Measurements from ENCODE around the gene NAV3. TPM values are rescaled to one million over a fixed set of nuclear protein-coding genes. Genes with fewer than 3 reads are reported as not detected.

The NAV3 gene
- total RNA-seq, 1 donor from 2014 or later: 8.1 TPM

GRCh38 chr12:77841521-77841920 lies 10.8 kb downstream of the NAV3 start:
- H3K36me3 Mint-ChIP-seq (ENCODE audit: unreplicated experiment): no peaks in the 10 kb centered on the region
- H3K27me3 Mint-ChIP-seq (ENCODE audit: unreplicated experiment): no peaks in the 10 kb centered on the region
- peaks cover 16% of the 10 kb centered on the region for H3K4me1 Mint-ChIP-seq (ENCODE audit: unreplicated experiment)
- no peak overlapping the region for H3K4me3 Mint-ChIP-seq (ENCODE audit: unreplicated experiment)
- no peak for DNase-seq (ENCODE audit: extremely low spot score, unreplicated experiment)
- H3K9me3 Mint-ChIP-seq (ENCODE audit: unreplicated experiment): peaks cover 5% of the 10 kb centered on the region
- no peak for TF ChIP-seq CTCF (IDR thresholded peaks at IDR 0.05)
- H3K27ac Mint-ChIP-seq (ENCODE audit: unreplicated experiment): no peak overlapping the region

DNA sequence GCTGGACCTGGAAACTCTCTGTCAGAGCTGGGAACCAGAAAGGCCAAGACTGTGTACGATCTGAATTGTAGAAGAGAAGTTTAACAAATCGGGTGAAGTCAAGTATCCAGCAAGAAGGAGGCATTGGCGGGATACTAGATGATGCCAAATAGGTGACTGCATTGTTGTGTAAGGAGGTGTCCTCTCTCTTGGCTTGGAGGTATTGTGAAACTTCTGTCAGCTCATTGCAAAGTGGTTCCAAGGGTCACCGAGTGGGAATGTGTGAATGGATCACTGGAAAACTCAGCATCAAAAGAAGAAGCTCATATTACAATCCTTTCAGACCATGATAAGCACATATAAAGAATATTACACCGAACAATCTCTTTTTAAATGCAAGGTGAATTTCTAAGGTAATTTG lies 11.7 kb downstream of the NAV3 start:
- no peaks in the 10 kb centered on the region for H3K27me3 Mint-ChIP-seq (ENCODE audit: unreplicated experiment)
- no peak for DNase-seq (ENCODE audit: extremely low spot score, unreplicated experiment)
- H3K4me3 Mint-ChIP-seq (ENCODE audit: unreplicated experiment): no peak overlapping the region
- H3K36me3 Mint-ChIP-seq (ENCODE audit: unreplicated experiment): no peaks in the 10 kb centered on the region
- no peak for TF ChIP-seq CTCF (IDR thresholded peaks at IDR 0.05)
- H3K9me3 Mint-ChIP-seq (ENCODE audit: unreplicated experiment): peaks cover 5% of the 10 kb centered on the region
- H3K27ac Mint-ChIP-seq (ENCODE audit: unreplicated experiment): no peak overlapping the region
- H3K4me1 Mint-ChIP-seq (ENCODE audit: unreplicated experiment): peaks cover 23% of the 10 kb centered on the region

GRCh38 chr12:77845831-77846230 lies 15.1 kb downstream of the NAV3 start:
- Mint-ChIP-seq H3K4me1 (ENCODE audit: unreplicated experiment) (peaks cover 29% of the 10 kb centered on the region), H3K4me3 (ENCODE audit: unreplicated experiment) (no peak overlapping the region), H3K27ac (ENCODE audit: unreplicated experiment) (peak overlapping the region; percentile 8), H3K9me3 (ENCODE audit: unreplicated experiment) (peaks cover 5% of the 10 kb centered on the region), H3K27me3 (ENCODE audit: unreplicated experiment) (no peaks in the 10 kb centered on the region), H3K36me3 (ENCODE audit: unreplicated experiment) (no peaks in the 10 kb centered on the region)
- no peak for DNase-seq (ENCODE audit: extremely low spot score, unreplicated experiment)
- no peak for TF ChIP-seq CTCF (IDR thresholded peaks at IDR 0.05)

DNA sequence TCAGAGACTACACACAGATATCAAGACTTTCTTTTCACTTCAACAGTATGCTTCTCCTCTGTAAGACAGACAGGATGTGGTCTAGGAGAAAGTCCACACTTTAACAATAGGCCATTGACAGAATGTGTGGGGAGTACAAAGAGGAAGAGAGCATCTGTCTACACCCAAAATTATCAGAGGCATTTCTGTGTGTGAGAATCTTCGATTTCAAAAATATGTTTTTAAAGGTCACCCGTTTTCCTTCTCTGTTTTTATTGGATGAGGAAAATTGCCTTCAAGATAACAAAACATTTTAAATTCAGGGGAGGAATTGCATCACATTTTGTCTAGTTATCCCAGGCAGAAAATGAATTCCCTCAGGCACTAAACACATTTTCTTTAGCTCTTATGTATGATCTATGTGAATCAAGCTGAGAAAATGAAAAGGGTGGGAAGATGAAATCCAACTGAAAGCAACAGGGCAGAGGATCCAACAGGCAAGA lies 16.4 kb downstream of the NAV3 start:
- Mint-ChIP-seq H3K27me3 (ENCODE audit: unreplicated experiment) (no peaks in the 10 kb centered on the region), H3K4me3 (ENCODE audit: unreplicated experiment) (peak overlapping the region; percentile 24), H3K27ac (ENCODE audit: unreplicated experiment) (peak overlapping the region; percentile 80), H3K9me3 (ENCODE audit: unreplicated experiment) (no peaks in the 10 kb centered on the region), H3K36me3 (ENCODE audit: unreplicated experiment) (no peaks in the 10 kb centered on the region), H3K4me1 (ENCODE audit: unreplicated experiment) (peaks cover 29% of the 10 kb centered on the region)
- no peak for TF ChIP-seq CTCF (IDR thresholded peaks at IDR 0.05)
- no peak for DNase-seq (ENCODE audit: extremely low spot score, unreplicated experiment)

DNA sequence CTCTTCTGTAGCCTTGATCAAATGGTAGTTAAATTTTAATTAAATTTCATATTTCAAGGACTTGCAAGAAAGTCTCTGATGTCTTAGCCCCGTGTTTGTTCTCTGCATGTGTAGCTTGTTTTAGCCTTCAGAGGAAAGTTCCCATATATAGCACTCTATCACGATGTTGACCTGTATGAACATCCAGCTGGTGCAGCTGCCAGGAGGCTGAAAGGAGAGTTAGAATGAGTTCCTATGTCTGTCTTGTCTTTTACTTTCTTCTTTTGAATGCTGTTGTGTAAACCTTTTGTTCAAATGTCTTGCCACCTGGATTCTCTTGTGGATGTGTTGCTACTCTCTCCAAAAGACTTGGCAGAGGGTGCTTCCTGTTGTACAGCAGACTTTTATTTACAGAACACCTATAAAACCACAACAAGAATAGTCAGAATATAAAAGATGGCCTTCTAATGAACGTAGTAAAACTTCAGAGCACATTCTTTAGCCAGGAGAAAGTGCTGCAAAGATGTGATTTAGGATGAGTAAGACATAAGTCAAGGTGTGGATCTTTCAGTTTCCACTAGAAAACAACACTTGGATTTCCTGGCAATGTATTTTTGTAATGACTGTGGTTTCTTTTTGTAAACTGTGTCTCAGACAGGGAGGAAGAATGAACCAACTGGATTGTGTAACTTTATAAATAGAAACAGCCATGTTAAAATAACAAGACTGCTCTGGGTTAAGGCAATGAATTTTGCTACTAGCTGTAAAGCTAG lies 17.2 kb downstream of the NAV3 start:
- Mint-ChIP-seq H3K9me3 (ENCODE audit: unreplicated experiment) (peaks cover 3% of the 10 kb centered on the region), H3K4me1 (ENCODE audit: unreplicated experiment) (peaks cover 29% of the 10 kb centered on the region), H3K27me3 (ENCODE audit: unreplicated experiment) (no peaks in the 10 kb centered on the region), H3K36me3 (ENCODE audit: unreplicated experiment) (no peaks in the 10 kb centered on the region), H3K27ac (ENCODE audit: unreplicated experiment) (peak overlapping the region; percentile 80), H3K4me3 (ENCODE audit: unreplicated experiment) (peak overlapping the region; percentile 4)
- TF ChIP-seq CTCF (IDR thresholded peaks at IDR 0.05): no peak
- DNase-seq (ENCODE audit: extremely low spot score, unreplicated experiment): no peak
